Adrenal gland (tissue), 12 donors: ENCODE results near the gene DEF6. TPM values are rescaled to one million over a fixed set of nuclear protein-coding genes. Genes with fewer than 3 reads are reported as not detected.

Experiments used
- DNase-seq, 7 donors: peaks; one replicate each; pipeline ENCODE4 v3.0.0-alpha.2; 2019 to 2020
- H3K27ac ChIP-seq, 5 donors: fragments of 200-600 bp; sonication (generic) in 4 of 5; 1 replicate in 3 of 5; 2 replicates in 2 of 5; pipeline versions ENCODE4 v1.5.1 to v1.8.0; 2016 to 2020; ENCODE audit warnings: mild to moderate bottlenecking in 1 of 5
- H3K27me3 ChIP-seq: fragments of 200-600 bp; 2 replicates; pipeline ENCODE4 v1.8.0; 2021
- H3K36me3 ChIP-seq, 2 donors: fragments of 200-600 bp; replicated peaks in 1 of 2; 1 replicate in 1 of 2; 2 replicates in 1 of 2; pipeline versions ENCODE4 v1.5.1 to v1.8.0; 2018 to 2022
- H3K4me1 ChIP-seq, 2 donors: fragments of 200-600 bp; replicated peaks in 1 of 2; 1 replicate in 1 of 2; 2 replicates in 1 of 2; pipeline versions ENCODE4 v1.5.1 to v1.8.0; 2018 to 2021
- H3K4me3 ChIP-seq, 4 donors: fragments of 200-600 bp; sonication (generic) in 3 of 4; one replicate each; pipeline ENCODE4 v1.5.1; 2016 to 2018
- H3K9me3 ChIP-seq, 3 donors: fragments of 200-600 bp; sonication (generic) in 1 of 3; replicated peaks in 1 of 3; 1 replicate in 2 of 3; 2 replicates in 1 of 3; pipeline versions ENCODE4 v1.5.1 to v1.8.0; 2016 to 2021
- CTCF ChIP-seq, 6 experiments: fragments of 450-650 bp in 4 of 6; fragments of 200-600 bp in 2 of 6; sonication (generic) in 1 of 6; IDR thresholded peaks; 1 replicate in 5 of 6; 2 replicates in 1 of 6; pipeline versions ENCODE4 v1.5.1 to v1.8.0; 2016 to 2021; ENCODE audit warnings: antibody characterized with exemption in 6 of 6, mild to moderate bottlenecking in 2 of 6, moderate library complexity in 1 of 6
- POLR2A ChIP-seq, 2 donors: fragments of 450-650 bp; IDR thresholded peaks; one replicate each; pipeline ENCODE4 v1.6.1; 2017; ENCODE audit warnings: antibody characterized with exemption in 2 of 2, mild to moderate bottlenecking in 2 of 2, moderate library complexity in 1 of 2
- WGBS, 4 donors: extraction: QIAGEN DNeasy Blood & Tissue Kit in 2 of 4; methylation state at CpG; one replicate each; pipeline versions ENCODE4 v1.1.5 to v1.1.7; 2013 to 2017; 5-methylcytosine and 5-hydroxymethylcytosine counted together
- intact Hi-C, 2 donors: fragments of 100-400 bp; cut with DNase I; formaldehyde crosslinking; loops; one replicate each; pipeline versions ENCODE4 v1.14.1 to v1.15.0; 2022 to 2023
- polyA plus RNA-seq, 3 donors: library from polyadenylated mRNA; stranded (reverse); fragments of 200-250 nt in 2 of 3; fragments of 350-450 nt in 1 of 3; fragmentation: Illumina TruSeq in 1 of 3; extraction: RNeasy Lipid Tissue Mini Kit (QIAGEN cat#74804) in 1 of 3; gene quantifications; one replicate each; pipeline ENCODE4 v1.2.3, GENCODE V29; 2013 to 2014
- total RNA-seq, 9 donors: library from RNA; depleted of rRNA in 4 of 9; stranded (reverse); fragments of >200 nt in 4 of 9; fragments of 120-200 nt in 1 of 9; fragmentation: NEBNext Ultra II Directional in 1 of 9; extraction: Animal tissue kit (Norgen Biotek cat#: 25700) in 1 of 9; gene quantifications; one replicate each; pipeline versions ENCODE4 v1.1.0 to v1.2.4, GENCODE V29; 2013 to 2023
- donor health status: healthy with polysubstance abuse.
- donor health status: Bipolar disorder and iron deficiency.
- donor health status: DM: yes; HTN: yes; CAD: no.
- donor health status: DM: no; HTN: no; CAD: no.
- donor health status: DM: no; HTN: no; CAD: no.
- donor health status: DM: yes; HTN: yes; CAD: no.

DEF6 gene
- total and polyA plus RNA-seq, 12 donors: 1.6 to 26.1 (median 6.1) TPM

- WGBS, 4 donors: 70 to 75% (median 73%) methylated on average over 4 of the region's 4 CpGs
- intact Hi-C loops: no loop called here
- DNase-seq: no peak
- TF ChIP-seq POLR2A (IDR thresholded peaks at IDR 0.05): no peak
- TF ChIP-seq CTCF (IDR thresholded peaks at IDR 0.05): no peak
- Histone ChIP-seq H3K36me3 (peaks cover 0 to 95% of the 10 kb centered on the region in 2 donors), H3K27me3 (no peaks in the 10 kb centered on the region), H3K4me1 (no peaks in the 10 kb centered on the region), H3K27ac (no peak overlapping the region), H3K9me3 (no peaks in the 10 kb centered on the region), H3K4me3 (no peak overlapping the region)
Measured at GRCh38 chr6:35288834-35289233, 8.8 kb upstream of the DEF6 start.

- Histone ChIP-seq H3K27ac (no peak overlapping the region), H3K36me3 (peaks cover 0 to 91% of the 10 kb centered on the region in 2 donors), H3K9me3 (no peaks in the 10 kb centered on the region), H3K4me1 (no peaks in the 10 kb centered on the region), H3K4me3 (no peak overlapping the region), H3K27me3 (no peaks in the 10 kb centered on the region)
- 93 to 97% (median 96%) methylated on average over 13 of the region's 13 CpGs for WGBS, 4 donors
- intact Hi-C loops: no loop called here
- TF ChIP-seq POLR2A (IDR thresholded peaks at IDR 0.05) (no peak), CTCF (IDR thresholded peaks at IDR 0.05) (no peak)
- DNase-seq: no peak
Measured at GRCh38 chr6:35291491-35291890, 6.1 kb upstream of the DEF6 start.

GRCh38 chr6:35292494-35292893 is 5.1 kb upstream of the DEF6 start:
- no peaks in the 10 kb centered on the region for H3K9me3 ChIP-seq
- DNase-seq: no peak
- peaks cover 0 to 6% of the 10 kb centered on the region in 2 donors for H3K4me1 ChIP-seq
- WGBS, 4 donors: 74 to 84% (median 77%) methylated on average over 13 to 15 of the region's 15 CpGs
- TF ChIP-seq CTCF (IDR thresholded peaks at IDR 0.05) (no peak), POLR2A (IDR thresholded peaks at IDR 0.05) (no peak)
- H3K27me3 ChIP-seq: no peaks in the 10 kb centered on the region
- intact Hi-C loops: no loop called here
- H3K27ac ChIP-seq: no peak overlapping the region
- H3K4me3 ChIP-seq: no peak overlapping the region
- peaks cover 0 to 81% of the 10 kb centered on the region in 2 donors for H3K36me3 ChIP-seq

- no peaks in the 10 kb centered on the region for H3K27me3 ChIP-seq
- H3K4me1 ChIP-seq: peaks cover 0 to 6% of the 10 kb centered on the region in 2 donors
Measured at GRCh38 chr6:35293681-35294080, 3.9 kb upstream of the DEF6 start.

More at GRCh38 chr6:35293681-35294080, 3.9 kb upstream of the DEF6 start:
- 90 to 100% (median 94%) methylated on average over 2 to 9 of the region's 9 CpGs for WGBS, 4 donors
- no peak overlapping the region for H3K27ac ChIP-seq
- no peak overlapping the region for H3K4me3 ChIP-seq
- no peak for DNase-seq
- intact Hi-C loops: no loop called here
- TF ChIP-seq CTCF (IDR thresholded peaks at IDR 0.05): no peak
- no peak for TF ChIP-seq POLR2A (IDR thresholded peaks at IDR 0.05)
- no peaks in the 10 kb centered on the region for H3K9me3 ChIP-seq
- H3K36me3 ChIP-seq: peaks cover 0 to 70% of the 10 kb centered on the region in 2 donors
